Measurements from ENCODE around the gene OFD1. TPM values are rescaled to one million over a fixed set of nuclear protein-coding genes. Genes with fewer than 3 reads are reported as not detected.
"Not testable (repeated sequence)": the region's sequence is repeated elsewhere in the genome, so short reads cannot be mapped to it uniquely, and the experiment has no call there.

Gene OFD1
- total RNA-seq, 1 donor from 2014 or later, result 50.8 TPM

GRCh38 chrX:13721371-13721770 is 13.2 kb upstream of the OFD1 start:
- Mint-ChIP-seq H3K9me3 (peaks cover 24% of the 10 kb centered on the region), H3K4me1 (peaks cover 21% of the 10 kb centered on the region), H3K4me3 (no peak overlapping the region), H3K27me3 (ENCODE audit: low read depth) (no peaks in the 10 kb centered on the region), H3K27ac (peak overlapping the region; percentile 88), H3K36me3 (peaks cover 14% of the 10 kb centered on the region)
- DNase-seq (ENCODE audit: low spot score in 2 of 2, unreplicated experiment in 2 of 2), result no peak
- TF ChIP-seq, protein P1, sequence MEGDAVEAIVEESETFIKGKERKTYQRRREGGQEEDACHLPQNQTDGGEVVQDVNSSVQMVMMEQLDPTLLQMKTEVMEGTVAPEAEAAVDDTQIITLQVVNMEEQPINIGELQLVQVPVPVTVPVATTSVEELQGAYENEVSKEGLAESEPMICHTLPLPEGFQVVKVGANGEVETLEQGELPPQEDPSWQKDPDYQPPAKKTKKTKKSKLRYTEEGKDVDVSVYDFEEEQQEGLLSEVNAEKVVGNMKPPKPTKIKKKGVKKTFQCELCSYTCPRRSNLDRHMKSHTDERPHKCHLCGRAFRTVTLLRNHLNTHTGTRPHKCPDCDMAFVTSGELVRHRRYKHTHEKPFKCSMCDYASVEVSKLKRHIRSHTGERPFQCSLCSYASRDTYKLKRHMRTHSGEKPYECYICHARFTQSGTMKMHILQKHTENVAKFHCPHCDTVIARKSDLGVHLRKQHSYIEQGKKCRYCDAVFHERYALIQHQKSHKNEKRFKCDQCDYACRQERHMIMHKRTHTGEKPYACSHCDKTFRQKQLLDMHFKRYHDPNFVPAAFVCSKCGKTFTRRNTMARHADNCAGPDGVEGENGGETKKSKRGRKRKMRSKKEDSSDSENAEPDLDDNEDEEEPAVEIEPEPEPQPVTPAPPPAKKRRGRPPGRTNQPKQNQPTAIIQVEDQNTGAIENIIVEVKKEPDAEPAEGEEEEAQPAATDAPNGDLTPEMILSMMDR (IDR thresholded peaks at IDR 0.05; ENCODE audit: unreplicated experiment), result no peak

GRCh38 chrX:13721819-13722519 is 12.6 kb upstream of the OFD1 start:
- Mint-ChIP-seq H3K27ac (peak overlapping the region; percentile 88), H3K36me3 (peaks cover 19% of the 10 kb centered on the region), H3K9me3 (peaks cover 29% of the 10 kb centered on the region)

DNA sequence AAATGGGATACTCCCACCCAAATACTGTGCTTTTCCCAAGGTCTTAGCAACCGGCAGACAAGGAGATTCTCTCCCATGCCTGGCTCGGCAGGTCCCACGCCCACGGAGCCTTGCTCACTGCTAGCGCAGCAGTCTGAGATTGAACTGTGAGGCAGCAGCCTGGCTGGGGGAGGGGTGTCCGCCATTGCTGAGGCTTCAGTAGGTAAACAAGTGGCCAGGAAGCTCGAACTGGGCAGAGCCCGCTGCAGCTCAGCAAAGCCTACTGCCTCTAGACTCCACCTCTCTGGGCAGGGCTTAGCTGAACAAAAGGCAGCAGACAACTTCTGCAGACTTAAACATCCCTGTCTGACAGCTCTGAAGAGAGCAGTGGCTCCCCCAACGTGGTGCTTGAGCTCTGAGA is 9.7 kb upstream of the OFD1 start:
- H3K27me3 Mint-ChIP-seq (ENCODE audit: low read depth); H3K27ac Mint-ChIP-seq; H3K4me3 Mint-ChIP-seq; DNase-seq (ENCODE audit: low spot score in 2 of 2, unreplicated experiment in 2 of 2): not testable (repeated sequence)
- Mint-ChIP-seq H3K4me1 (peaks cover 14% of the 10 kb centered on the region), H3K9me3 (peaks cover 48% of the 10 kb centered on the region), H3K36me3 (peaks cover 42% of the 10 kb centered on the region)

More at GRCh38 chrX:13721819-13722519, 12.6 kb upstream of the OFD1 start:
- no peak for DNase-seq (ENCODE audit: low spot score in 2 of 2, unreplicated experiment in 2 of 2)
- Mint-ChIP-seq H3K4me3 (no peak overlapping the region), H3K27me3 (ENCODE audit: low read depth) (no peaks in the 10 kb centered on the region), H3K4me1 (peaks cover 21% of the 10 kb centered on the region)
- TF ChIP-seq, protein P1 (IDR thresholded peaks at IDR 0.05; ENCODE audit: unreplicated experiment), result no peak

GRCh38 chrX:13726583-13726982 is 8.0 kb upstream of the OFD1 start:
- H3K27ac Mint-ChIP-seq; H3K4me1 Mint-ChIP-seq; DNase-seq (ENCODE audit: low spot score in 2 of 2, unreplicated experiment in 2 of 2); H3K4me3 Mint-ChIP-seq; H3K27me3 Mint-ChIP-seq (ENCODE audit: low read depth): not testable (repeated sequence)
- H3K9me3 Mint-ChIP-seq, result peaks cover 52% of the 10 kb centered on the region
- peaks cover 46% of the 10 kb centered on the region for H3K36me3 Mint-ChIP-seq

GRCh38 chrX:13730523-13730922 is 4.0 kb upstream of the OFD1 start:
- Mint-ChIP-seq H3K9me3 (peaks cover 44% of the 10 kb centered on the region), H3K4me1 (peaks cover 16% of the 10 kb centered on the region), H3K36me3 (peaks cover 39% of the 10 kb centered on the region)
- H3K27ac Mint-ChIP-seq; DNase-seq (ENCODE audit: low spot score in 2 of 2, unreplicated experiment in 2 of 2); H3K27me3 Mint-ChIP-seq (ENCODE audit: low read depth); H3K4me3 Mint-ChIP-seq: not testable (repeated sequence)

DNA sequence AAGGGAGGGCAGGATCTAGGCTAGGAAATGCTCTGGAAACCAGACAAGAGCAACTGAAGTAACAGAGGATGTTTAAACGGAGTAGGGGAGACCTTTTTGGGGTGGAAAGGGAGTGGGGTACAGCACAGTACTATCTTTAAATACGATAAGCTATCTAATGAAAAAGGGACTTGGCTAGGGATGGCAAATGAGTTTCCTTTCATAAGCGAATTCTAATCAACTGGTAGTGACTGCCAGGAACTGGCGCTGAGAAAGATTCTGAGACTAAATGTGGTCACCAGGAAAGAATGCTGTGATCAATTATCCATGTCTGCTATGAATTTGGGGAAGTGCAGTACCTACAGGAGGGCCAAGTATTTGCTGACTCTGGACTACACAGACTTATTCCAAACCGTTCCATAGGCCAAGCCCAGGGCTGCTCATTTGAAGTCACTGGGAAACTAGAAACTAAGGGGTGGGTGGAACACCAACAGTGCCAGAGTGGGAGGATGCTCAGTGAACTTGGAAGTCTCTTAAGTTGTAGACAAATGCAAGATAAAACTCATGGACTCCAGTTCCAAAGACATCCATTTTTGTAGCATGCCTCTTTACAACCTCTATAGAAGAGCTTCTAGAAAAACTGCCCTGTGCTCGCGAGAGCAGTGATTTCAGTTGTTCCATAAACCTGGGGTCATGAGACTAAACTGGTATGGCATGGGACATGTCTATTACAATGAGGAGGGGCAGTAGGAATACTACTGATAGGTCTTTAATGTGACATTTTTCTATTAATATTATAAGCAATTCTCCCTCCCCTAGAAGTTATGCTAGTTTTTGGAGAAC is 2.1 kb upstream of the OFD1 start:
- Mint-ChIP-seq H3K9me3 (peaks cover 25% of the 10 kb centered on the region), H3K4me3 (no peak overlapping the region), H3K4me1 (peaks cover 26% of the 10 kb centered on the region), H3K36me3 (peaks cover 22% of the 10 kb centered on the region), H3K27me3 (ENCODE audit: low read depth) (no peaks in the 10 kb centered on the region), H3K27ac (peak overlapping the region; percentile 36)
- TF ChIP-seq, protein P1 (IDR thresholded peaks at IDR 0.05; ENCODE audit: unreplicated experiment), result no peak
- no peak for DNase-seq (ENCODE audit: low spot score in 2 of 2, unreplicated experiment in 2 of 2)

GRCh38 chrX:13733506-13733905 is 1.0 kb upstream of the OFD1 start:
- H3K9me3 Mint-ChIP-seq, result peaks cover 16% of the 10 kb centered on the region
- H3K4me1 Mint-ChIP-seq, result peaks cover 26% of the 10 kb centered on the region
- TF ChIP-seq, protein P1 (IDR thresholded peaks at IDR 0.05; ENCODE audit: unreplicated experiment), result no peak
- no peaks in the 10 kb centered on the region for H3K27me3 Mint-ChIP-seq (ENCODE audit: low read depth)
- no peak for DNase-seq (ENCODE audit: low spot score in 2 of 2, unreplicated experiment in 2 of 2)
- H3K36me3 Mint-ChIP-seq, result peaks cover 12% of the 10 kb centered on the region
- peak overlapping the region; percentile 97 for H3K27ac Mint-ChIP-seq
- H3K4me3 Mint-ChIP-seq, result peak overlapping the region; percentile 96
